ENCODE results near the gene GEMIN2.

Gene GEMIN2

GRCh38 chr14:39175445-39176262 is 61.5 kb downstream of the GEMIN2 start:
- Histone ChIP-seq H3K4ac (ENCODE audit: low read depth, low read length) (peak overlapping the region; percentile 96), H2BK5ac (ENCODE audit: low read length) (peak overlapping the region; percentile 95), H4K5ac (ENCODE audit: low read length) (no peak overlapping the region), H3K23ac (ENCODE audit: low read length) (no peak overlapping the region), H2BK15ac (replicated peaks; ENCODE audit: low read depth) (no peak overlapping the region), H4K8ac (ENCODE audit: low read depth, low read length) (peak overlapping the region; percentile 59), H3K4me1 (ENCODE audit: control insufficient read depth, low read depth, low read length) (peaks cover 3% of the 10 kb centered on the region), H3K9ac (ENCODE audit: low read length) (peak overlapping the region; percentile 91), H3K4me3 (ENCODE audit: low read length) (peak overlapping the region; percentile 100), H3K4me2 (ENCODE audit: low read length) (peak overlapping the region; percentile 66), H3K27me3 (ENCODE audit: insufficient read depth, low read length, poor library complexity) (no peaks in the 10 kb centered on the region), H3K18ac (ENCODE audit: low read length) (peak overlapping the region; percentile 96), H2AK5ac (ENCODE audit: low read length) (peak overlapping the region; percentile 19), H2BK120ac (ENCODE audit: low read depth, low read length) (peak overlapping the region; percentile 31), H3K27ac (ENCODE audit: low read depth, low read length) (peak overlapping the region; percentile 60), H3K56ac (ENCODE audit: low read length) (peak overlapping the region; percentile 99), H3K79me2 (ENCODE audit: control insufficient read depth, insufficient read depth, low read length) (peaks cover 24% of the 10 kb centered on the region), H3K79me1 (ENCODE audit: low read length) (peaks cover 2% of the 10 kb centered on the region), H3K36me3 (ENCODE audit: control insufficient read depth, insufficient read depth, low read length) (peaks cover 12% of the 10 kb centered on the region)
- no CpG with 5 or more reads among the region's 36 CpGs for WGBS (ENCODE audit: extremely low coverage, insufficient coverage, low lambda C conversion rate)
- peak; percentile 67 for DNase-seq

- Histone ChIP-seq H3K4ac (ENCODE audit: low read depth, low read length) (no peak overlapping the region), H2BK15ac (replicated peaks; ENCODE audit: low read depth) (no peak overlapping the region), H4K5ac (ENCODE audit: low read length) (no peak overlapping the region), H3K79me1 (ENCODE audit: low read length) (peaks cover 6% of the 10 kb centered on the region), H4K8ac (ENCODE audit: low read depth, low read length) (no peak overlapping the region), H2BK5ac (ENCODE audit: low read length) (no peak overlapping the region), H2AK5ac (ENCODE audit: low read length) (no peak overlapping the region), H3K4me3 (ENCODE audit: low read length) (no peak overlapping the region), H3K56ac (ENCODE audit: low read length) (peak overlapping the region; percentile 2), H3K4me1 (ENCODE audit: control insufficient read depth, low read depth, low read length) (peaks cover 3% of the 10 kb centered on the region), H3K36me3 (ENCODE audit: control insufficient read depth, insufficient read depth, low read length) (peaks cover 19% of the 10 kb centered on the region), H3K23ac (ENCODE audit: low read length) (no peak overlapping the region), H3K4me2 (ENCODE audit: low read length) (no peak overlapping the region), H3K79me2 (ENCODE audit: control insufficient read depth, insufficient read depth, low read length) (peaks cover 28% of the 10 kb centered on the region), H3K27ac (ENCODE audit: low read depth, low read length) (no peak overlapping the region), H2BK120ac (ENCODE audit: low read depth, low read length) (no peak overlapping the region), H3K9ac (ENCODE audit: low read length) (peak overlapping the region; percentile 91), H3K27me3 (ENCODE audit: insufficient read depth, low read length, poor library complexity) (no peaks in the 10 kb centered on the region), H3K18ac (ENCODE audit: low read length) (no peak overlapping the region)
- DNase-seq: no peak
- no CpG with 5 or more reads among the region's 5 CpGs for WGBS (ENCODE audit: extremely low coverage, insufficient coverage, low lambda C conversion rate)
Observed at GRCh38 chr14:39176263-39177167, 62.4 kb downstream of the GEMIN2 start.

- Histone ChIP-seq H3K36me3 (ENCODE audit: control insufficient read depth, insufficient read depth, low read length) (peaks cover 19% of the 10 kb centered on the region), H3K4me1 (ENCODE audit: control insufficient read depth, low read depth, low read length) (peaks cover 3% of the 10 kb centered on the region), H3K27ac (ENCODE audit: low read depth, low read length) (no peak overlapping the region), H4K5ac (ENCODE audit: low read length) (no peak overlapping the region), H2BK5ac (ENCODE audit: low read length) (no peak overlapping the region), H2AK5ac (ENCODE audit: low read length) (no peak overlapping the region), H3K4me3 (ENCODE audit: low read length) (no peak overlapping the region), H3K56ac (ENCODE audit: low read length) (peak overlapping the region; percentile 2), H3K18ac (ENCODE audit: low read length) (no peak overlapping the region), H3K79me1 (ENCODE audit: low read length) (peaks cover 6% of the 10 kb centered on the region), H3K4ac (ENCODE audit: low read depth, low read length) (no peak overlapping the region), H3K9ac (ENCODE audit: low read length) (peak overlapping the region; percentile 70), H3K4me2 (ENCODE audit: low read length) (no peak overlapping the region), H3K27me3 (ENCODE audit: insufficient read depth, low read length, poor library complexity) (no peaks in the 10 kb centered on the region), H2BK120ac (ENCODE audit: low read depth, low read length) (no peak overlapping the region), H3K23ac (ENCODE audit: low read length) (no peak overlapping the region), H4K8ac (ENCODE audit: low read depth, low read length) (no peak overlapping the region), H3K79me2 (ENCODE audit: control insufficient read depth, insufficient read depth, low read length) (peaks cover 28% of the 10 kb centered on the region), H2BK15ac (replicated peaks; ENCODE audit: low read depth) (no peak overlapping the region)
- no peak for DNase-seq
- no CpG with 5 or more reads among the region's 9 CpGs for WGBS (ENCODE audit: extremely low coverage, insufficient coverage, low lambda C conversion rate)
Observed at GRCh38 chr14:39177168-39177545, 63.0 kb downstream of the GEMIN2 start.

- Histone ChIP-seq H3K27ac (ENCODE audit: low read depth, low read length) (no peak overlapping the region), H3K4me1 (ENCODE audit: control insufficient read depth, low read depth, low read length) (peaks cover 3% of the 10 kb centered on the region), H4K5ac (ENCODE audit: low read length) (no peak overlapping the region), H4K8ac (ENCODE audit: low read depth, low read length) (no peak overlapping the region), H3K23ac (ENCODE audit: low read length) (no peak overlapping the region), H2BK120ac (ENCODE audit: low read depth, low read length) (no peak overlapping the region), H3K27me3 (ENCODE audit: insufficient read depth, low read length, poor library complexity) (no peaks in the 10 kb centered on the region), H3K18ac (ENCODE audit: low read length) (no peak overlapping the region), H3K4me2 (ENCODE audit: low read length) (no peak overlapping the region), H3K79me1 (ENCODE audit: low read length) (peaks cover 6% of the 10 kb centered on the region), H3K9ac (ENCODE audit: low read length) (no peak overlapping the region), H2BK5ac (ENCODE audit: low read length) (no peak overlapping the region), H2BK15ac (replicated peaks; ENCODE audit: low read depth) (no peak overlapping the region), H2AK5ac (ENCODE audit: low read length) (no peak overlapping the region), H3K79me2 (ENCODE audit: control insufficient read depth, insufficient read depth, low read length) (peaks cover 28% of the 10 kb centered on the region), H3K4ac (ENCODE audit: low read depth, low read length) (no peak overlapping the region), H3K4me3 (ENCODE audit: low read length) (no peak overlapping the region), H3K56ac (ENCODE audit: low read length) (no peak overlapping the region), H3K36me3 (ENCODE audit: control insufficient read depth, insufficient read depth, low read length) (peaks cover 19% of the 10 kb centered on the region)
- no CpG with 5 or more reads among the region's 6 CpGs for WGBS (ENCODE audit: extremely low coverage, insufficient coverage, low lambda C conversion rate)
- DNase-seq: no peak
Observed at GRCh38 chr14:39179042-39179441, 64.9 kb downstream of the GEMIN2 start.

GRCh38 chr14:39180553-39180952 is 66.4 kb downstream of the GEMIN2 start:
- no peak overlapping the region for H3K56ac ChIP-seq (ENCODE audit: low read length)
- H3K4ac ChIP-seq (ENCODE audit: low read depth, low read length): no peak overlapping the region
- no CpG with 5 or more reads among the region's 5 CpGs for WGBS (ENCODE audit: extremely low coverage, insufficient coverage, low lambda C conversion rate)
- no peak overlapping the region for H3K4me2 ChIP-seq (ENCODE audit: low read length)
- no peak overlapping the region for H3K23ac ChIP-seq (ENCODE audit: low read length)
- H4K5ac ChIP-seq (ENCODE audit: low read length): no peak overlapping the region
- H3K18ac ChIP-seq (ENCODE audit: low read length): no peak overlapping the region
- H3K4me3 ChIP-seq (ENCODE audit: low read length): no peak overlapping the region
- peaks cover 19% of the 10 kb centered on the region for H3K36me3 ChIP-seq (ENCODE audit: control insufficient read depth, insufficient read depth, low read length)
- no peak overlapping the region for H3K27ac ChIP-seq (ENCODE audit: low read depth, low read length)
- H3K4me1 ChIP-seq (ENCODE audit: control insufficient read depth, low read depth, low read length): peaks cover 3% of the 10 kb centered on the region
- no peak overlapping the region for H2BK15ac ChIP-seq (replicated peaks; ENCODE audit: low read depth)
- H3K9ac ChIP-seq (ENCODE audit: low read length): peak overlapping the region; percentile 10
- no peak for DNase-seq
- no peak overlapping the region for H4K8ac ChIP-seq (ENCODE audit: low read depth, low read length)
- peaks cover 23% of the 10 kb centered on the region for H3K79me2 ChIP-seq (ENCODE audit: control insufficient read depth, insufficient read depth, low read length)
- no peak overlapping the region for H2BK120ac ChIP-seq (ENCODE audit: low read depth, low read length)
- no peak overlapping the region for H2BK5ac ChIP-seq (ENCODE audit: low read length)
- peaks cover 6% of the 10 kb centered on the region for H3K79me1 ChIP-seq (ENCODE audit: low read length)
- H2AK5ac ChIP-seq (ENCODE audit: low read length): no peak overlapping the region
- no peaks in the 10 kb centered on the region for H3K27me3 ChIP-seq (ENCODE audit: insufficient read depth, low read length, poor library complexity)
